Loucy (cell line): ENCODE measurements around the gene DLG1.

Experiments used
- H2AFZ ChIP-seq: fragments of 200-600 bp; sonication (generic); 2 replicates; pipeline ENCODE4 v1.6.0; 2016; ENCODE audit warnings: antibody characterized with exemption, mild to moderate bottlenecking, low read length, moderate library complexity
- H3F3A ChIP-seq: fragments of 200-600 bp; 2 replicates; pipeline ENCODE4 v1.6.0; 2016; ENCODE audit warnings: antibody characterized with exemption, low read depth, mild to moderate bottlenecking
- H3K27me3 ChIP-seq: fragments of 200-600 bp; sonication (generic); 2 replicates; pipeline ENCODE4 v1.6.1; 2014; ENCODE audit warnings: low read length, mild to moderate bottlenecking; ENCODE audit not compliant: insufficient read depth, poor library complexity, severe bottlenecking
- H3K36me3 ChIP-seq: fragments of 200-600 bp; sonication (generic); 2 replicates; pipeline ENCODE4 v1.6.1; 2016; ENCODE audit warnings: low read length; ENCODE audit not compliant: insufficient read depth
- H3K4me1 ChIP-seq: fragments of 200-600 bp; sonication (generic); 2 replicates; pipeline ENCODE4 v1.5.1; 2014; ENCODE audit warnings: low read length, mild to moderate bottlenecking; ENCODE audit not compliant: insufficient read depth, poor library complexity, severe bottlenecking
- H3K4me2 ChIP-seq: fragments of 200-600 bp; sonication (generic); 2 replicates; pipeline ENCODE4 v1.6.0; 2014; ENCODE audit warnings: antibody characterized with exemption, low read length, low read depth, mild to moderate bottlenecking; ENCODE audit not compliant: poor library complexity, severe bottlenecking
- H3K4me3 ChIP-seq: fragments of 200-600 bp; sonication (generic); 2 replicates; pipeline ENCODE4 v1.5.1; 2014; ENCODE audit warnings: low read length, mild to moderate bottlenecking, mixed read lengths; ENCODE audit not compliant: poor library complexity, severe bottlenecking
- H3K79me2 ChIP-seq: fragments of 200-600 bp; sonication (generic); 2 replicates; pipeline ENCODE4 v1.6.1; 2014; ENCODE audit warnings: low read length; ENCODE audit not compliant: insufficient read depth
- H3K9ac ChIP-seq: fragments of 200-600 bp; sonication (generic); 2 replicates; pipeline ENCODE4 v1.6.0; 2014; ENCODE audit warnings: mild to moderate bottlenecking, low read depth, low read length, moderate library complexity; ENCODE audit not compliant: poor library complexity, severe bottlenecking
- H3K9me2 ChIP-seq: fragments of 200-600 bp; sonication (generic); replicated peaks from 2 replicates; pipeline ENCODE4 v1.6.1; 2016; ENCODE audit warnings: low read depth, low read length, mixed read lengths
- H3K9me3 ChIP-seq: fragments of 200-600 bp; sonication (generic); 2 replicates; pipeline ENCODE4 v1.6.1; 2014; ENCODE audit warnings: mild to moderate bottlenecking, antibody characterized with exemption, low read length, low read depth; ENCODE audit not compliant: insufficient read depth
- H4K20me1 ChIP-seq: fragments of 200-600 bp; sonication (generic); 2 replicates; pipeline ENCODE4 v1.6.0; 2014; ENCODE audit warnings: antibody characterized with exemption, low read length, mild to moderate bottlenecking; ENCODE audit not compliant: insufficient read depth, poor library complexity, severe bottlenecking
- CTCF ChIP-seq: fragments of 200-600 bp; sonication (generic); conservative IDR thresholded peaks from 2 replicates; pipeline ENCODE4 v1.5.1; 2014; ENCODE audit warnings: mild to moderate bottlenecking, antibody characterized with exemption, low read length
- EZH2phosphoT487 ChIP-seq: fragments of 200-600 bp; IDR thresholded peaks from 2 replicates; pipeline ENCODE4 v1.6.1; 2018; ENCODE audit warnings: antibody characterized with exemption, mild to moderate bottlenecking, moderate library complexity, borderline replicate concordance

The DLG1 gene

GRCh38 chr3:197205265-197205664 is 93.1 kb downstream of the DLG1 start:
- Histone ChIP-seq H3F3A (no peaks in the 10 kb centered on the region), H3K79me2 (peaks cover 97% of the 10 kb centered on the region), H3K4me2 (no peak overlapping the region)

GRCh38 chr3:197204736-197205135 is 93.7 kb downstream of the DLG1 start:
- Histone ChIP-seq H3K79me2 (peaks cover 98% of the 10 kb centered on the region), H3F3A (no peaks in the 10 kb centered on the region), H3K9me3 (no peaks in the 10 kb centered on the region), H4K20me1 (peaks cover 57% of the 10 kb centered on the region), H3K4me1 (peaks cover 12% of the 10 kb centered on the region), H3K4me3 (no peak overlapping the region), H3K4me2 (no peak overlapping the region), H3K9me2 (no peaks in the 10 kb centered on the region), H3K36me3 (no peaks in the 10 kb centered on the region), H3K27me3 (no peaks in the 10 kb centered on the region), H2AFZ (no peak overlapping the region), H3K9ac (no peak overlapping the region)
- TF ChIP-seq EZH2phosphoT487 (no peak), CTCF (no peak)

More at GRCh38 chr3:197205265-197205664, 93.1 kb downstream of the DLG1 start:
- no peaks in the 10 kb centered on the region for H3K9me2 ChIP-seq
- no peak overlapping the region for H2AFZ ChIP-seq
- H3K4me3 ChIP-seq = no peak overlapping the region
- no peak for TF ChIP-seq EZH2phosphoT487
- no peaks in the 10 kb centered on the region for H3K36me3 ChIP-seq
- H3K27me3 ChIP-seq = no peaks in the 10 kb centered on the region
- H3K9ac ChIP-seq = no peak overlapping the region
- H4K20me1 ChIP-seq = peaks cover 53% of the 10 kb centered on the region
- H3K4me1 ChIP-seq = peaks cover 17% of the 10 kb centered on the region
- H3K9me3 ChIP-seq = no peaks in the 10 kb centered on the region

GRCh38 chr3:197203714-197204146 is 94.7 kb downstream of the DLG1 start:
- peaks cover 9% of the 10 kb centered on the region for H3K4me1 ChIP-seq
- H3K9ac ChIP-seq = no peak overlapping the region
- H3K4me3 ChIP-seq = no peak overlapping the region
- H3K9me3 ChIP-seq = no peaks in the 10 kb centered on the region
- no peaks in the 10 kb centered on the region for H3F3A ChIP-seq
- H4K20me1 ChIP-seq = peaks cover 61% of the 10 kb centered on the region
- H3K9me2 ChIP-seq = no peaks in the 10 kb centered on the region
- no peaks in the 10 kb centered on the region for H3K27me3 ChIP-seq
- H3K79me2 ChIP-seq = peaks cover 98% of the 10 kb centered on the region
- no peak for TF ChIP-seq EZH2phosphoT487
- no peak for TF ChIP-seq CTCF
- H3K36me3 ChIP-seq = no peaks in the 10 kb centered on the region
- no peak overlapping the region for H2AFZ ChIP-seq
- H3K4me2 ChIP-seq = no peak overlapping the region

GRCh38 chr3:197202694-197203093 is 95.7 kb downstream of the DLG1 start:
- Histone ChIP-seq H3F3A (no peaks in the 10 kb centered on the region), H3K27me3 (no peaks in the 10 kb centered on the region), H3K4me1 (peaks cover 9% of the 10 kb centered on the region), H3K79me2 (peaks cover 98% of the 10 kb centered on the region), H3K4me2 (no peak overlapping the region), H3K9me2 (no peaks in the 10 kb centered on the region), H4K20me1 (peaks cover 56% of the 10 kb centered on the region), H3K9me3 (no peaks in the 10 kb centered on the region), H3K9ac (no peak overlapping the region), H3K4me3 (no peak overlapping the region), H3K36me3 (no peaks in the 10 kb centered on the region), H2AFZ (no peak overlapping the region)
- TF ChIP-seq EZH2phosphoT487 = no peak
- TF ChIP-seq CTCF = no peak
